Brain pericyte (primary cell): ENCODE measurements around the gene KDM4D.
"Not testable (repeated sequence)": the region's sequence is repeated elsewhere in the genome, so short reads cannot be mapped to it uniquely, and the experiment has no call there.

Experiments
- DNase-seq: peaks from one replicate; pipeline ENCODE4 v3.0.0-alpha.2; 2012; ENCODE audit warnings: low read depth, low spot score

Gene KDM4D

GRCh38 chr11:94958121-94958696 is 15.3 kb upstream of the KDM4D start:
- no peak for DNase-seq

- DNase-seq = no peak
Measured at GRCh38 chr11:94959179-94959578, 14.3 kb upstream of the KDM4D start.

- no peak for DNase-seq
Measured at GRCh38 chr11:94960488-94960887, 13.0 kb upstream of the KDM4D start.

GRCh38 chr11:94961255-94961654 is 12.3 kb upstream of the KDM4D start:
- DNase-seq = no peak

GRCh38 chr11:94964934-94965333 is 8.6 kb upstream of the KDM4D start:
- no peak for DNase-seq

GRCh38 chr11:94968334-94968958 is 5.1 kb upstream of the KDM4D start:
- DNase-seq = no peak

- DNase-seq = no peak
Measured at GRCh38 chr11:94972700-94973098, 810 bp upstream of the KDM4D start.

- no peak for DNase-seq
Measured at GRCh38 chr11:94974178-94974577, 669 bp downstream of the KDM4D start.

- DNase-seq = no peak
Measured at GRCh38 chr11:94975599-94975998, 2.1 kb downstream of the KDM4D start.

GRCh38 chr11:94987378-94987777 is 13.9 kb downstream of the KDM4D start:
- DNase-seq = no peak

- no peak for DNase-seq
Measured at GRCh38 chr11:94988748-94989147, 15.2 kb downstream of the KDM4D start.

GRCh38 chr11:94993400-94993943 is 20.0 kb downstream of the KDM4D start:
- DNase-seq = no peak

GRCh38 chr11:94997437-94997836 is 23.9 kb downstream of the KDM4D start:
- no peak for DNase-seq

- DNase-seq = no peak
Measured at GRCh38 chr11:94998285-94998684, 24.8 kb downstream of the KDM4D start.

GRCh38 chr11:95003716-95004115 is 30.2 kb downstream of the KDM4D start:
- no peak for DNase-seq

GRCh38 chr11:95005642-95006041 is 32.1 kb downstream of the KDM4D start:
- DNase-seq = no peak

GRCh38 chr11:95011376-95011775 is 37.9 kb downstream of the KDM4D start:
- no peak for DNase-seq

- no peak for DNase-seq
Measured at GRCh38 chr11:95014184-95014821, 40.8 kb downstream of the KDM4D start.

- DNase-seq = no peak
Measured at GRCh38 chr11:95016139-95016538, 42.6 kb downstream of the KDM4D start.

GRCh38 chr11:95021468-95021867 is 48.0 kb downstream of the KDM4D start:
- DNase-seq = not testable (repeated sequence)

GRCh38 chr11:95024958-95025357 is 51.4 kb downstream of the KDM4D start, which contains the start of gene KDM4E:
Gene KDM4E (plus strand): TSS chr11:95025258. CDS start chr11:95025558, 300 bp downstream.
- no peak for DNase-seq

- DNase-seq = not testable (repeated sequence)
Measured at GRCh38 chr11:95025594-95025993, 52.1 kb downstream of the KDM4D start.

- DNase-seq = no peak
Measured at GRCh38 chr11:95028357-95028756, 54.8 kb downstream of the KDM4D start.
